COLO668 (cell line): ENCODE results near the gene ZNF43.
"Not testable (repeated sequence)": the region's sequence is repeated elsewhere in the genome, so short reads cannot be mapped to it uniquely, and the experiment has no call there.

Experiments
- DNase-seq: peaks from one replicate; lab custom pipeline; 2025; ENCODE audit not compliant: unreplicated experiment; lab: John Stamatoyannopoulos, UW

Gene ZNF43

GRCh38 chr19:21835810-21836444, at the start of gene ZNF43:
ZNF43 (minus strand) TSS chr19:21836182; CDS start chr19:21836038, 144 bp downstream.
- peak; percentile 82 for DNase-seq

GRCh38 chr19:21885516-21885915, 49.5 kb upstream of the ZNF43 start:
- DNase-seq = not testable (repeated sequence)

DNA sequence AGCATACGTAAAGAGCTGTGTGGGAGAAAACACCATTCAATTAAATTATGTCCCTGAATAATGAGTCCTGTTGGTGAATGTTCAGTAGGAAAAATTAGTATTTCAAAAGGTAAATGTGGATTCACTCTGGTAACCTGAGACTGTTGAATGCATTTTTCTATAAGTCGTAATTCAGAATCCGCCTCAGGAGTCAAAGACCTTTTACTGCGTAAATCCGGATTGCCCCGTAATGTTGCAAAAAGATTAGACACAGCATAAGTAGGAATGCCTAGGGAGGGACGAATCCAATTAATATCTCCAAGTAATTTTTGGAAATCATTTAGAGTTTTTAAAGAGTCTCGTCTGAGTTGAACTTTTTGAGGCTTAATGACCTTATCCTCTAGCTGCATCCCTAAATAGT, 48.8 kb upstream of the ZNF43 start:
- DNase-seq = not testable (repeated sequence)

GRCh38 chr19:21883516-21883915, 47.5 kb upstream of the ZNF43 start:
- no peak for DNase-seq

DNA sequence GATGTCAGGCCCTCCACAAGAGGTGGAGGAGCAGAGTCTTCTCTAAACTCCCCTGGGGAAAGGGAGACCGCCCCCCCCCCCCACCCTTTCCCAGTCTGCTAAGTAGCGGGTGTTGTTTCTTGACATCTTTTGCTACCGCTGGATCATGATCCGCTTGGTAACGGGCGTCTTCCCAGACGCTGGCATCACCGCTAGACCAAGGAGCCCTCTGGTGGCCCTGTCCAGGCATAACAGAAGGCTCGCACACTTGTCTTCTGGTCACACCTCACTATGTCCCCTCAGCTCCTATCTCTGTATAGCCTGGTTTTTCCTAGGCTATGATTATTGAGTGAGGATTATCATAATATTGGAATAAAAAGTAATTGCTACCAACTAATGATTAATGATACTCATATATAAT, 44.8 kb upstream of the ZNF43 start:
- not testable (repeated sequence) for DNase-seq

DNA sequence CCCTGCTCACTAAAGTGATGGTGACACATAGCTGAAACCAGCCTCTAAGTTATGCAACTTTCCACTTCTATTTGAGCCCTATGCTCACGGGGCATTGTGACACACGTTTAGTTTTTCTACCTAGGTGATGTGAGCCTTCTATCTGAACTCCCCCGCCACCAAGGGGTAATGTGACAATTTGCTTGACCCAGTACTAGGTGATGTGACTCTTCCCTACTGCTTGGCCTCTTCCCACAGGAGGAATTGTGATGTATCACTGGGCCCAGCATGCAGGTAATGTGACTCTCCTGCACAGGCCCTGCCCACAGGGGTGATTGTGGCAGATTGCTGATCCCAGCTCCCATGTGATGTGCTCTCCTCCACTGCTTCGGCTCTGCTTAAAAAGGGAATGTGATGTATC, 42.7 kb upstream of the ZNF43 start:
- DNase-seq = no peak

GRCh38 chr19:21877976-21878375, 42.0 kb upstream of the ZNF43 start:
- no peak for DNase-seq

GRCh38 chr19:21876608-21877007, 40.6 kb upstream of the ZNF43 start:
- not testable (repeated sequence) for DNase-seq

GRCh38 chr19:21856773-21857514, 21.0 kb upstream of the ZNF43 start:
- DNase-seq = no peak

DNA sequence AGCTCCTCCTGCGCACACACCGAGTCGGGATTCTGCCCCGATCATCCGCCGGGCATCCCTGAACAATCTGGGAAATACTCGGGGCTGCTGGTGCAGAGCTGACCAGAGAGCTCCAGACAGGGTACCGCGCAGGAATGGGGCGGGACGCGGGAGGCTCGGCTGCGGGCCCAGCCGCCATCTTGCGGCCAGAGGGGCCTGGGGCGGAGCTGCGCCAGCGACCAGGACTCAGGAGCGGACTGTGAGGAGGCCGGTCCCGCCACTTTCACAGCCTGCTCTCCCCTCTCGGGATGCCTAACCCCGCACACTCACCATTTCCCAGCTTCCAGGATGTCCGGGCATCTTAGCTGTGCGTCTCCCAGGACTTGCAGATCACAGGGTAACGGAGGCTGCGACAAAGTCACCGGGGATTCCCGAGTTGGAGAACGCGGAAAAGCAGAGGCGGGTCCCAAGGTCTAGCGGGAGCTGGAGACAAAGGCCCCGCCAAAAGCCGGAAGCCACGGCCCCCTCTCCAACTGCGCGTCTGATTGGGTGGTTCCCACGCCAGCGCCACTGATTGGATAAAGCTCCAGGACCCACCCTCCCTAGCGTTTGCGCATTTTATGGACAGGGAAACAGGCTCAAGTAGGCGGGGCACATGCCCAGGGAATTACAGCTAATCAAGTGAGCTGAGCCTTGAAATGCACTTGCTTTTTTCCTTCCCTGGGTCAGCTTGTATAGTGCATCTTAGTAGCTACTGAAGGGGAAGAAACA, 15.8 kb upstream of the ZNF43 start:
- peak; percentile 88 for DNase-seq

DNA sequence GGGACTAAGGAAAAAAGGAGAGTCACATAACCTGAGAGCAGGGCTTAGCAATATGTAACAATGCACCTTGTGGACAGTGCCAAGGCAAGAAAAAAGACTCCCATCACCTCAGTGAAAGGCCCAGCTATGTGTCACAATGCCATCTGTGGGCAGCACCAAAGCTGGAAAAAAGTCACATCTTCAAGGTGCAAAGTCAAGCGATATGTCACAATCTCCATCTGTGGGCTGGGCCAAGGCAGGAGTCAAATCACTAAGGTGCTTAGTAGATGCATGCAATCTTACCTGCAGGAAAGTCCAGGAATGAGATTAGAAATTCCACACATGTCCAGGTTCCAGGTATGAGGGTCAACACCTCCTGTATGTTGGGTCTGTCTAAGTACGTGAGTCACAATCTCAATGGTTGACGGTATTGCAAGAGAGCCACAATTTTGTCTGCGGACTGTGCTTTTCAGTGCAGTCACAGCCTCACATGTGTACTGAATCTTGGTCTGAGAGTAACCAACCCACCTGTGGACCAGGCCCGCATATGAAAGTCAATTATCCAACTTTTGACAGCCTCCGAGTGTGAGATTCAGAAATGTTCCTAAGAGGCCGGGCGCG, 14.8 kb upstream of the ZNF43 start:
- no peak for DNase-seq

- DNase-seq = peak; percentile 4
Observed at GRCh38 chr19:21848706-21849105, 12.7 kb upstream of the ZNF43 start.

DNA sequence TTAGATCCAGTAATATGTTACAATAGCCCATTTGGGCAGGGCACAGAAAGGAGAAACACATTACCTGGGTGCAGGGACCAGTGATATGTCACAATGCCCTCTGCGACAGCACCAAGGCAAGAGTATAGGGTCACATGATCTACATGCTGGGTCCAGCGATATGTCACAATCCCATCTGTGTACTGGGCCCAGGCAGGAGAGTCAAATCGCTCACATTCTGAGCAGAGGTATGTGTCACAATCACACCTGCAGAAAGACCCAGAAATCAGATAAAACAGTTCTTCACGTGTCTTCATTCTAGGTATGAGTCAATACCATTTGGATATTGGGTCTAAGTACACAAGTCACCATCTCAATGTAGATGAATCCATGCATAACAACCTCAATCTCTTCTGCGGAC, 7.1 kb upstream of the ZNF43 start:
- DNase-seq = no peak

- no peak for DNase-seq
Observed at GRCh38 chr19:21841488-21842097, 5.6 kb upstream of the ZNF43 start.

DNA sequence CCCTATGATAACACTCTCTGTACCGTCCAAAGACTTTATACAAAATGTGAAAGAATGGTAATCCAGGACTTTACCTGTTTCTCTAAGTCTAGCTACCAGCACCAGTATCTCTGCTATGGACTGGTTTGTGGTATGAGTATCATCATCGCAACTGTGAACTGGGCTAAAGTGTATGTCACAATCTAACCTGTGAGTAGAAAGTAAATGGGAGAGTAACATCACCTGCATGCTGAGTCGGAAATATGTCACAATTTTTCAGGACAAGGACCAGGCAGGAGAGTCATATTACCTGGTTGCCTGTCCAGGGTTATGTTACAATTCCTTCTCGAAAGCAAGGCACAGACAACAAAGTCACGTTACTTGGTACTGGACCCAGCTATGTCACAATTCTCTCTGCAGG, 5.1 kb upstream of the ZNF43 start:
- DNase-seq = no peak

GRCh38 chr19:21839976-21840375, 4.0 kb upstream of the ZNF43 start:
- no peak for DNase-seq

DNA sequence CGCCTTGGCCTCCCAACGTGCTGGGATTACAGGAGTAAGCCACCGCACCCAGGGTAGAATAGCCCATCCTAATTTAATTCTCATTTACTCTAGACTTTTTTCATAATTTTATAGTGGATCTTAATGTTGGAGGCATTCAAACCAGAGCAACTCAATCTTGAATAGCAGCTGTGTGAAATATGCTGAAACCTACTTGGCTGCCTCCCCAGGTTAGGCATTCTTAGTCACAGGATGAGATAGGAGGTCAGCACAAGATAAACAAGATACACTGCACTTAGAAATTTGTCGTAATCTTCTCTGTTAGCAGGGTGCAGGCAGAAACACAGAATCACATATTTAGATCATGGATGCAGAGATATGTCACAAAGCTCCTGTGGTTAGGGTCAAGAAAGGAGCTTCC, 2.7 kb upstream of the ZNF43 start:
- DNase-seq = no peak

GRCh38 chr19:21835429-21835809, 563 bp downstream of the ZNF43 start:
- DNase-seq = no peak

DNA sequence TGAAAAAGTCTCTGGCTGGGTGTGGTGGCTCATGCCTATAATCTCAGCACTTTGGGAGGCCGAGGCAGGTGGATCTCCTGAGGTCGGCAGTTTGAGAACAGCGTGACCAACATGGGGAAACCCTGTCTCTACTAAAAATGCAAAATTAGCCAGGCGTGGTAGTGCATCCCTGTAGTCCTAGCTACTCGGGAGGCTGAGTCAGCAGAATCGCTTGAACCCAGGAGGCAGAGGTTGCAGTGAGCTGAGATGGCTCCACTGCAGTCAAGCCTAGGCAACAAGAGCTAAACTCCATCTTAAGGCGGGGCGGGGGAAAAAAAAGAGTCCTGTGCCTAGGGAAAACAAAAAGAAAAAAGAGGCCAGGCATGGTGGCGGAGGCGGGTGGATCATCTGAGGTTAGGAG, 2.2 kb downstream of the ZNF43 start:
- no peak for DNase-seq

- DNase-seq = no peak
Observed at GRCh38 chr19:21824679-21825078, 11.3 kb downstream of the ZNF43 start.

DNA sequence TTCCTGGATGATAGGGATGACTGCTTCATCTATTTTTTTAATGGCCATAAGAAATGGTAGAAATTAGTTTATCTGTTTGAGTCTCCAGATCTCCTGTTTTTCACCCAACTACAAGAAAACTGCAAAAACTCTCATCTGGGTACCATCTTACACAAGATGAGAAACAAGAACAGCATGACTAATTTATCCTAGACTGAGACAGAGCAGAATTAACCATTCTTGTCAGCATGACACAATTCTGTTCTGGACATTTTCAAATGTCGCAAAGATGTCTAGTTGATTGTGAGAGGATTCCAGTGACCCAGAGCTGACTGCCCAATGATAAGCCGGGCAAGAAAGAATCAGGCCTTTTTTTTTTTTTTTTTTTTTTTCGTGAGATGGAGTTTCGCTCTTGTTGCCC, 12.8 kb downstream of the ZNF43 start:
- no peak for DNase-seq
